HT-29 (cell line): ENCODE data around the gene ABHD8. TPM values are rescaled to one million over a fixed set of nuclear protein-coding genes. Genes with fewer than 3 reads are reported as not detected.
"Not testable (repeated sequence)": the region's sequence is repeated elsewhere in the genome, so short reads cannot be mapped to it uniquely, and the experiment has no call there.

ENCODE experiments used
- DNase-seq: peaks from one replicate; pipeline ENCODE4 v3.0.0-alpha.2; 2015; ENCODE audit warnings: low spot score
- total RNA-seq: library from RNA; depleted of rRNA; stranded (reverse); fragments of >200 nt; shearing (Covaris generic); gene quantifications from 2 replicates; pipeline ENCODE4 v1.2.3, GENCODE V29; 2014

Gene ABHD8
- total RNA-seq, 1 experiment from 2014 or later = 5.3 TPM

- DNase-seq = no peak
Observed at GRCh38 chr19:17296976-17297375, 6.2 kb downstream of the ABHD8 start.

- DNase-seq = peak; percentile 48
Observed at GRCh38 chr19:17296273-17296672, 7.0 kb downstream of the ABHD8 start.

GRCh38 chr19:17295551-17295950, 7.7 kb downstream of the ABHD8 start:
- not testable (repeated sequence) for DNase-seq

GRCh38 chr19:17294051-17294891, 9.0 kb downstream of the ABHD8 start:
- peak; percentile 44 for DNase-seq

GRCh38 chr19:17293605-17294004, 9.6 kb downstream of the ABHD8 start:
- no peak for DNase-seq

- DNase-seq = peak; percentile 86
Observed at GRCh38 chr19:17292301-17293074, 10.7 kb downstream of the ABHD8 start.

GRCh38 chr19:17289489-17289888, 13.7 kb downstream of the ABHD8 start:
- peak; percentile 50 for DNase-seq

- no peak for DNase-seq
Observed at GRCh38 chr19:17286752-17287151, 16.5 kb downstream of the ABHD8 start.

GRCh38 chr19:17286263-17286662, 17.0 kb downstream of the ABHD8 start:
- no peak for DNase-seq

- no peak for DNase-seq
Observed at GRCh38 chr19:17285415-17286135, 17.6 kb downstream of the ABHD8 start.

- DNase-seq = no peak
Observed at GRCh38 chr19:17283504-17283996, 19.7 kb downstream of the ABHD8 start.

GRCh38 chr19:17282488-17283125, 20.6 kb downstream of the ABHD8 start:
- DNase-seq = peak; percentile 86

GRCh38 chr19:17281391-17282304, 21.6 kb downstream of the ABHD8 start, which contains the start of gene ANKLE1:
TSS of gene ANKLE1 (plus strand) at chr19:17281901. CDS start at chr19:17281921, 20 bp downstream.
- no peak for DNase-seq

GRCh38 chr19:17279436-17279835, 23.8 kb downstream of the ABHD8 start:
- no peak for DNase-seq

GRCh38 chr19:17275441-17276175, 27.6 kb downstream of the ABHD8 start:
- DNase-seq = no peak

- not testable (repeated sequence) for DNase-seq
Observed at GRCh38 chr19:17274892-17275291, 28.3 kb downstream of the ABHD8 start.

- no peak for DNase-seq
Observed at GRCh38 chr19:17268754-17269153, 34.5 kb downstream of the ABHD8 start.

- peak; percentile 92 for DNase-seq
Observed at GRCh38 chr19:17266975-17267788, 36.0 kb downstream of the ABHD8 start, which contains the start of gene BABAM1. TSS of gene BABAM1 (plus strand) at chr19:17267443. CDS start at chr19:17268807, 1,364 bp downstream.
